GM21717 (cell line): ENCODE results near the gene PRIMPOL.
"Not testable (repeated sequence)": the region's sequence is repeated elsewhere in the genome, so short reads cannot be mapped to it uniquely, and the experiment has no call there.

ENCODE experiments used
- ATAC-seq: cut with Tn5 transposase; IDR thresholded peaks from one replicate; pipeline ENCODE4 v1.9.1; 2021; ENCODE audit warnings: mild to moderate bottlenecking, moderate library complexity; ENCODE audit not compliant: unreplicated experiment

PRIMPOL gene

GRCh38 chr4:184702114-184702513, 52.6 kb downstream of the PRIMPOL start:
- no peak for ATAC-seq

DNA sequence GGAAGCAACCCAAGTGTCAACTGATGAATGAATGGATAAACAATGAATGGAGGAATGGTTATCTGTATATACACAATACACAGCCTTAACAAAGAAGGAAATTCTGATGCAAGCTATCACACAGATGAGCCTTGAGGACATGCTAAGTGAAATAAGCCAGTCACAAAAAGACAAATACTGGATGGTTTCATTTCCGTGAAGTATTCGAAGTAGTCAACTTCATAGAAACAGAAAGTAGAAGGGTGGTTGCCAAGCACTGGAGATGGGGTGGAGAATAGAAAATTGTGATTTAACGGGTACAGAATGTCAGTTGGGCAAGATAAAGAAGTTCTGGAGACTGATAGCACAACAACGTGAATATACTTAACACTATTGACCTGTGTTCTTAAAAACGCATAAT, 56.2 kb downstream of the PRIMPOL start:
- ATAC-seq = no peak

GRCh38 chr4:184706453-184706852, 56.9 kb downstream of the PRIMPOL start:
- ATAC-seq = no peak

DNA sequence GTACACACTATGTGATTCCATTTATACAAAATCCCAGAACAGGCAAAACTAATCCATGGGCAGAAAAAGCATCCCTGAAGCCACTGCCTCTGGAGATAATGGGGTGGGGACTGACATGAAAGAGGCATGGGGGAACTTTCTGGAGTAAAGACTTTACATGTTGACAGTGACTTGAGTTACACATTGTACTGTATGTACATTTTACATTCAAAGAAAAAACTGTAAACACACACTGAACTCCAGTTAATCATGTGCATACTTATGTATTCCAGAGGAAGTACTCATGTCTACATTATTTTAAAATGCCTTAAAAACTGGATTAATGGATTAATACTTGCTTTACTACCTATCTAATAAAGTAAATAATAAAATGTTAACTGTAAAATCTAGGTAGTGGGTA, 62.8 kb downstream of the PRIMPOL start:
- no peak for ATAC-seq

- no peak for ATAC-seq
Measured at GRCh38 chr4:184713887-184714286, 64.3 kb downstream of the PRIMPOL start.

GRCh38 chr4:184715526-184715925, 66.0 kb downstream of the PRIMPOL start:
- no peak for ATAC-seq

- ATAC-seq = no peak
Measured at GRCh38 chr4:184719407-184719806, 69.9 kb downstream of the PRIMPOL start.

DNA sequence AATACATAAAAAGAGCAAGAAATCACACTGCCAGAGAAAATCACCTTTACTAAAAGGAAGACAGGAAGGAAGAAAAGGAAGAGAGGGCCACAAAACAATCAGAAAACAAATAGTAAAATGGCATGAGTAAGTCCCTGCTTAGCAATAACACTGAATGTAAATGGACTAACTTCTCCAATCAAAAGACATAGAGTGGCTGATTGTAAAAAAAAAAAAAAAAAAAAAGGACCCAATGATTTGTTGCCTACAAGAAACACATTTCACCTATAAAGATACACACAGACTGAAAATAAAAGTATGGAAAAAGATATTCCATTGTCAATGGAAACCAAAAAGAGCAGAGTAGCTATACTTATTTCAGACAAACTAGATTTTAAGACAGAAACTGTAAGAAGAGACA, 71.7 kb downstream of the PRIMPOL start:
- no peak for ATAC-seq

DNA sequence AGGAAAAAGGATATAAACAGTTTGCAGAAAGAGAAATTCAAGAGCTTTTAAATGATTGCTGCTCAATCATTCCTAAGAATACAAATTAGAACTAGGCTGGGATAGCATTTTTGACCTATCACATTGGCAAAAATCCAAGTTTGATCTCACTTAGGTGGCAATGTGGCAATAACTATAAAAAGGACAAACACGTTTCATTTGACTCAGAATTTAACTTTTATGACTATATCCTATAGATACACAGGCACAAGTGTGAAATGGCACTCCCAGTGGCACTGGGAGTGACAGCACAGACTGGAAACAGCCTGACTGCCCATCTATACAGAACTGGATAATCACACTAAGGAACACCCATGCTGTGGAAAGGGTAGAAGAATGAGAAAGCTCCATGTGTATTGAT, 73.3 kb downstream of the PRIMPOL start:
- ATAC-seq = no peak

GRCh38 chr4:184727430-184727829, 77.9 kb downstream of the PRIMPOL start:
- no peak for ATAC-seq

- no peak for ATAC-seq
Measured at GRCh38 chr4:184728858-184729257, 79.3 kb downstream of the PRIMPOL start.

DNA sequence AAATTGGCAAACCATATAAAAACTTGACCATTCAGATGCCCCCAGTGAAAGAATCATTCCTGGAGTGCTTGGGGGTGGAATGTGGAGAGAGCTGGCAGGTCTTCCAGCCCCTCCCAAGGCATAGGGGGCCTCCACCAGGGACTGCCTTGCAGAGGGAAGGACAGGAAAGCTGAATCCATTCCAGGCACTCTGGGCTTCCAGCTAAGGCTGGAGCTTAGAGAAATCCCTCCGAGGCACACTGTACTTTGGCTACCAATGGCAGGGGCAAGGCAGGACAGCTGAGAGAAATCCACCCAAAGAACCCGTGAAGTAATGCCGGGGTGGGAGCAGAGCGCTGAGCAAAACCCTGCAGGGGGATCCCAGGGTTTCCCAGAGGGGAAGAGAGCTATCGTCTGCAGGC, 80.4 kb downstream of the PRIMPOL start:
- ATAC-seq = no peak

DNA sequence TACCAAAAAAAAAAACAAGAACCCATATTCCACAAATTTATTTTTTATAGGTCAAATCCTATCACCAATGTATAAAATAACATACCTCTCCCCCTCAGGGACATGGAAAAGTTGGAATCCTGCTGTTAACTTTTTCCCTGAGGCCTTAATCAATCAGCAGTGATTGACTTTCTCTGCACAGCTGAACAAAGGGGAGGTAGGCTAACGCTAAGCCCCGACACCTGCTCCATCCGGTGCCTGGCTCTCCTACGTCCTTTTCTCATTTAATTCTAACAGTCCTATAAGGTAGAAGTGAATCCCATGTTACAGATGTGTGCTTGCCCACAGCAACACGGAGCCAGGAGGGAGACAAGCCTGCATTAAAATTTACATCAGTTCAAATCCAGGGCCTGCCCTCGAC, 81.5 kb downstream of the PRIMPOL start:
- no peak for ATAC-seq

DNA sequence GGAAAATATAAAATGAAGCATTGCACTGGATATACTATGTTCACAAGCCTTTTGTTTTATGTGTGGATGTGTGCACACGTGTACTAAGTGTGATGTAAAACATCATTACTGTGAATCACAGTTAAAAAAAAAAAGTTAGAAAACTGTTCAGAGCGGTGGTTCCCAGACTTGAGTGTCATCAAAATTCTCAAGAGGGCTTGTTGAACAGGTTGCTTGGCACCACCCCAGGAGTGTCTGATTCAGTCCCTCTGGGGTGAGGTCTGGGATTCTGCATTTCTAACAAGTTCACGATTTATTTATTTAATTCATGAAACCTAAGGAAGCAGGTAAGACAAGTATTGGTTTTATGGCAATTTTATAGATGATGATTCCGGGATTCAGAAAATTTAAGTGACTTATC, 82.6 kb downstream of the PRIMPOL start:
- ATAC-seq = no peak

GRCh38 chr4:184733654-184734524, 84.4 kb downstream of the PRIMPOL start, which contains the start of gene CENPU:
TSS of gene CENPU (minus strand) at chr4:184734096. CDS start at chr4:184734062, 34 bp downstream.
- ATAC-seq = peak; percentile 91

DNA sequence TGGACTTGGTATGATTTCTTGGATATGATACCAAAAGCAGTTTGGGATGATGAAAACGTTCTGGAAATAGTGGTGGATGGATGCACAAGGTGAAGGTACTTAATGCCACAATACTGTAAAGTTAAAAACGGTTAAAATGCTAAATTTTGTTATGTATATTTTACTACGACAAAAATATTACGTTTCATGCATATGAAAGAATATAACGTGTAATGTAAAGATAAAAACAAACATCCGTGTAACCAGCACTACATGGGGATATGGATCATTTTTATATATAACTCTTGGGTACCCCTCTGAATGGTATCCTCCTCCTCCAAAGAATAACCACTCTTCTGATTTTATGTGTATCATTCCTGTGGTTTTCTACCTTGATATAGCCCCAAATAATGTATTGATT, 85.2 kb downstream of the PRIMPOL start:
- no peak for ATAC-seq

DNA sequence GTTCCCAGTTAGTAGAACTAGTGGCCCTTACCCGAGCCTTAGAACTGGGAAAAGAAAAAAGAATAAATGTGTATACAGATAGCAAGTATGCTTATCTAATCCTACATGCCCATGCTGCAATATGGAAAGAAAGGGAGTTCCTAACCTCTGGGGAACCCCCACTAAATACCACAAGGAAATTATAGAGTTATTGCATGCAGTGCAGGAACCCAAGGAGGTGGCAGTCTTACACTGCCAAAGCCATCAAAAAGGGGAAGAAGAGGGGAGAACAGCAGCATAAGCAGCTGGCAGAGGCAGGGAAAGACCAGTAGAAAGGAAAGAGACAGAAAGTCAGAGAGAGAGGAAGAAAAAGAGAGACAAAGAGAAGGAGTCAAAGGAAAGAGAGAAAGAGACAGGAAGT, 90.0 kb downstream of the PRIMPOL start:
- not testable (repeated sequence) for ATAC-seq

DNA sequence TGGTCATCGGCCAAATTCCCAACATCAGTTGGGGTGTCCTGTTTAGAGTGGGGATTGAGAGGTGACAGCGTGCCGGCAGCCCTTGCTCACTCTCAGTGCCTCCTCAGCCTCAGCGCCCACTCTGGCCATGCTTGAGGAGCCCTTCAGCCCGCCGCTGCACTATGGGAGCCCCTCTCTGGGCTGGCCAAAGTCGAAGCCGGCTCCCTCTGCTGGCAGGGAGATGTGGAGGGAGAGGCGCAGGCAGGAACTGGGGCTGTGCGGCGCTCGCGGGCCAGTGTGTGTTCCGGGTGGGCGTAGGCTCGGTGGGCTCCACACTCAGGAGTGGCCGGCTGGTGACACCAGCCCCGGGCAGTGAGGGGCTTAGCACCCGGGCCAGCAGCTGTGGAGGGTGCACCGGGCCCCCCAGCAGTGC, 91.4 kb downstream of the PRIMPOL start:
- ATAC-seq = no peak

GRCh38 chr4:184741651-184742050, 92.1 kb downstream of the PRIMPOL start:
- not testable (repeated sequence) for ATAC-seq

DNA sequence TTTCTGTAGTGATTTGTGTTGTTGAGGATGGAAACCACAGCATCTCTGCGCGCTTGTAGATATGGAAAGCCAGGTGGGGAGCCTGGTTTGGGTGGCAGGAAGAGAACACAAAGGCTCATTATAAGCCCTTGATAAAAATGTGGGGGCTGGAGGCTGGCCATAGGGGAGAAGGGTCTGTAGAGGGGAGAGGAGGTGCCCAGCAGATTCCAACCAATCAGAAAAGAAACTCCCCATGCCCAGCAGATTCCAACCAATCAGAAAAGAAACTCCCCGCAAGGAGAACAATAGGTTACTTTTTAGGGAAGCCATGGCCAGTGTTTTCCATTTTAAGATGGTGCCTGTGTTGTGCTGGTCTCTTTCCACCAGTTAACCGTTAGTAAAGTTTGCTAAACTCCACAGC, 94.1 kb downstream of the PRIMPOL start:
- no peak for ATAC-seq

- ATAC-seq = no peak
Measured at GRCh38 chr4:184744236-184744635, 94.7 kb downstream of the PRIMPOL start.
